ENCODE data around the gene SLC16A7.

SLC16A7 gene

GRCh38 chr12:59768031-59768430, 172.2 kb downstream of the SLC16A7 start:
- Histone ChIP-seq H3K9me3 (ENCODE audit: insufficient read depth, low read depth, low read length) (no peaks in the 10 kb centered on the region), H3K4me2 (ENCODE audit: low read length) (no peak overlapping the region), H2BK120ac (ENCODE audit: insufficient read depth, low read length, poor library complexity) (no peak overlapping the region), H3K14ac (ENCODE audit: low read length) (no peak overlapping the region), H3K4me3 (ENCODE audit: low read depth, low read length) (no peak overlapping the region), H3K36me3 (ENCODE audit: control insufficient read depth in 1 of 2, insufficient read depth in 2 of 2, low read length in 2 of 2) (no peaks in the 10 kb centered on the region), H3K4ac (ENCODE audit: low read depth, low read length) (no peak overlapping the region), H2BK12ac (ENCODE audit: low read length) (no peak overlapping the region), H4K91ac (ENCODE audit: low read depth, low read length) (no peak overlapping the region), H3K79me1 (ENCODE audit: low read length) (no peaks in the 10 kb centered on the region), H2BK5ac (ENCODE audit: low read depth, low read length, poor library complexity) (no peak overlapping the region), H3K18ac (ENCODE audit: low read length) (no peak overlapping the region), H4K12ac (ENCODE audit: low read depth, low read length) (no peak overlapping the region), H2AK5ac (ENCODE audit: low read length) (no peak overlapping the region), H3K23ac (ENCODE audit: low read length) (no peak overlapping the region), H3K79me2 (ENCODE audit: control insufficient read depth, insufficient read depth, low read length, poor library complexity) (no peaks in the 10 kb centered on the region), H3K4me1 (ENCODE audit: control insufficient read depth in 1 of 2, insufficient read depth in 2 of 2, low read length in 2 of 2) (no peaks in the 10 kb centered on the region), H3K27me3 (ENCODE audit: insufficient read depth, low read length) (no peaks in the 10 kb centered on the region), H2AFZ (ENCODE audit: insufficient read depth, low read length, poor library complexity) (no peak overlapping the region), H3K27ac (ENCODE audit: low read depth, low read length) (no peak overlapping the region), H3K9ac (ENCODE audit: low read length) (no peak overlapping the region), H4K8ac (ENCODE audit: low read depth, low read length) (no peak overlapping the region)
- DNase-seq: no peak
- no CpG with 5 or more reads among the region's 3 CpGs for WGBS (ENCODE audit: extremely low coverage, insufficient coverage, insufficient read length)

DNA sequence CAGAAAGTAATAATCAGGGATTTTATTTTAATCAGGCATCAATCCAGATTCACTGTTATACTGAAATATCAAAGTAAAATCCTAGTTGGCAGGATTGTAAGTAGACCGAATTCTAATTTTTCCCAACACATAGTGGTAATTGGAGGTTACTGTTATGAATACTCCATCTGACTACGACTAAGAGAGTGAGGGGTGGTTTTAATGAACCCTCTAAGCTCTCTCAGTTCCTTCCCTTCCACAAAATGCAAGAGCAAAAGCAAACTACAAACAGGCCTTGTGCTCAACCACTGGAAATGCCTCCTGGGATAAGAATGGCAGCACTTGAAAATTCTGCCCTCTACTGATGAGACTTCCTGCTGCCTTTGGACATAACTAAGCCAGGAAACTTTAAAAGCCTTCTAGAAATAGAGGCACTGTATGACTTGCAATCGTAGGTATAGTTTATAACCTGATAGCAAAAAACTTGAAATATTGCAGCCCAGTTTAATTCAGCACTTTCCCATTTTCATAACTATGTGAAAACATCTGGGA, 184.8 kb downstream of the SLC16A7 start:
- WGBS (ENCODE audit: extremely low coverage, insufficient coverage, insufficient read length): no CpG with 5 or more reads among the region's 3 CpGs

DNA sequence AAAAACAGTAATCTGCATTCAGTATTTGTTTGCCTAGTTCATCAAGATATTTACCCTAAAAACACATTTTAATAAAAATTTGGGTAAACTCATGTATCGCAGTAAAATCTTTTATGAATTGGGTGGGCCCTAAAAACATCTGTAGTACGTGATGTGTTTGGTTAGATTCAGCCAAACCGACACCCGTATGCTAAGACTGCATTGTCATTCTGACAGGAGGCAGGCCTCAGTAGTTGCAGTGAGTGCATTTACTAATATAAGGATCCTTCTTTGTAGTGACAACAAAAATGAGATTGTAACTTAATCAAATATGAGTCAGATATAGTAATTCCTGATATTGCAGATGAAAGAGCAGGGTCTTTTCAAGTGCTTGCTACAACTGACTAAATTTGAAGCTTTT, 191.8 kb downstream of the SLC16A7 start:
- no peak overlapping the region for H3K4me2 ChIP-seq (ENCODE audit: low read length)
- no peaks in the 10 kb centered on the region for H3K79me1 ChIP-seq (ENCODE audit: low read length)
- H4K91ac ChIP-seq (ENCODE audit: low read depth, low read length): no peak overlapping the region
- no peak overlapping the region for H3K27ac ChIP-seq (ENCODE audit: low read depth, low read length)
- no peaks in the 10 kb centered on the region for H3K27me3 ChIP-seq (ENCODE audit: insufficient read depth, low read length)
- no peak overlapping the region for H2AFZ ChIP-seq (ENCODE audit: insufficient read depth, low read length, poor library complexity)
- H3K9me3 ChIP-seq (ENCODE audit: insufficient read depth, low read depth, low read length): no peaks in the 10 kb centered on the region
- H2BK120ac ChIP-seq (ENCODE audit: insufficient read depth, low read length, poor library complexity): no peak overlapping the region
- WGBS (ENCODE audit: extremely low coverage, insufficient coverage, insufficient read length): no CpG with 5 or more reads among the region's 4 CpGs
- no peak overlapping the region for H3K9ac ChIP-seq (ENCODE audit: low read length)
- H3K4ac ChIP-seq (ENCODE audit: low read depth, low read length): no peak overlapping the region
- no peak overlapping the region for H4K8ac ChIP-seq (ENCODE audit: low read depth, low read length)
- no peak overlapping the region for H2BK12ac ChIP-seq (ENCODE audit: low read length)
- no peaks in the 10 kb centered on the region for H3K79me2 ChIP-seq (ENCODE audit: control insufficient read depth, insufficient read depth, low read length, poor library complexity)
- no peak for DNase-seq
- no peaks in the 10 kb centered on the region for H3K36me3 ChIP-seq (ENCODE audit: control insufficient read depth in 1 of 2, insufficient read depth in 2 of 2, low read length in 2 of 2)
- H2BK5ac ChIP-seq (ENCODE audit: low read depth, low read length, poor library complexity): no peak overlapping the region
- no peaks in the 10 kb centered on the region for H3K4me1 ChIP-seq (ENCODE audit: control insufficient read depth in 1 of 2, insufficient read depth in 2 of 2, low read length in 2 of 2)
- H3K18ac ChIP-seq (ENCODE audit: low read length): no peak overlapping the region
- no peak overlapping the region for H4K12ac ChIP-seq (ENCODE audit: low read depth, low read length)
- no peak overlapping the region for H3K23ac ChIP-seq (ENCODE audit: low read length)
- no peak overlapping the region for H3K14ac ChIP-seq (ENCODE audit: low read length)
- H3K4me3 ChIP-seq (ENCODE audit: low read depth, low read length): no peak overlapping the region
- H2AK5ac ChIP-seq (ENCODE audit: low read length): no peak overlapping the region

More for the DNA sequence above, 184.8 kb downstream of the SLC16A7 start:
- no peak overlapping the region for H4K91ac ChIP-seq (ENCODE audit: low read depth, low read length)
- no peaks in the 10 kb centered on the region for H3K4me1 ChIP-seq (ENCODE audit: control insufficient read depth in 1 of 2, insufficient read depth in 2 of 2, low read length in 2 of 2)
- no peak overlapping the region for H3K9ac ChIP-seq (ENCODE audit: low read length)
- no peak overlapping the region for H3K27ac ChIP-seq (ENCODE audit: low read depth, low read length)
- no peak overlapping the region for H3K4me3 ChIP-seq (ENCODE audit: low read depth, low read length)
- H3K14ac ChIP-seq (ENCODE audit: low read length): no peak overlapping the region
- no peak overlapping the region for H3K23ac ChIP-seq (ENCODE audit: low read length)
- DNase-seq: peak in 1 of 2 donors; percentile 19
- no peak overlapping the region for H4K12ac ChIP-seq (ENCODE audit: low read depth, low read length)
- no peak overlapping the region for H2BK12ac ChIP-seq (ENCODE audit: low read length)
- H3K36me3 ChIP-seq (ENCODE audit: control insufficient read depth in 1 of 2, insufficient read depth in 2 of 2, low read length in 2 of 2): no peaks in the 10 kb centered on the region
- H3K27me3 ChIP-seq (ENCODE audit: insufficient read depth, low read length): no peaks in the 10 kb centered on the region
- H3K9me3 ChIP-seq (ENCODE audit: insufficient read depth, low read depth, low read length): no peaks in the 10 kb centered on the region
- H2AFZ ChIP-seq (ENCODE audit: insufficient read depth, low read length, poor library complexity): no peak overlapping the region
- H4K8ac ChIP-seq (ENCODE audit: low read depth, low read length): no peak overlapping the region
- H3K4me2 ChIP-seq (ENCODE audit: low read length): no peak overlapping the region
- H3K18ac ChIP-seq (ENCODE audit: low read length): no peak overlapping the region
- H2AK5ac ChIP-seq (ENCODE audit: low read length): no peak overlapping the region
- no peak overlapping the region for H2BK5ac ChIP-seq (ENCODE audit: low read depth, low read length, poor library complexity)
- H3K79me2 ChIP-seq (ENCODE audit: control insufficient read depth, insufficient read depth, low read length, poor library complexity): no peaks in the 10 kb centered on the region
- no peak overlapping the region for H3K4ac ChIP-seq (ENCODE audit: low read depth, low read length)
- H2BK120ac ChIP-seq (ENCODE audit: insufficient read depth, low read length, poor library complexity): no peak overlapping the region
- H3K79me1 ChIP-seq (ENCODE audit: low read length): no peaks in the 10 kb centered on the region

- Histone ChIP-seq H3K9me3 (ENCODE audit: insufficient read depth, low read depth, low read length) (no peaks in the 10 kb centered on the region), H3K23ac (ENCODE audit: low read length) (no peak overlapping the region), H3K4ac (ENCODE audit: low read depth, low read length) (no peak overlapping the region), H2AFZ (ENCODE audit: insufficient read depth, low read length, poor library complexity) (no peak overlapping the region), H2BK12ac (ENCODE audit: low read length) (no peak overlapping the region), H3K27ac (ENCODE audit: low read depth, low read length) (no peak overlapping the region), H4K12ac (ENCODE audit: low read depth, low read length) (no peak overlapping the region), H3K36me3 (ENCODE audit: control insufficient read depth in 1 of 2, insufficient read depth in 2 of 2, low read length in 2 of 2) (no peaks in the 10 kb centered on the region), H3K4me2 (ENCODE audit: low read length) (no peak overlapping the region), H3K14ac (ENCODE audit: low read length) (no peak overlapping the region), H3K27me3 (ENCODE audit: insufficient read depth, low read length) (no peaks in the 10 kb centered on the region), H3K9ac (ENCODE audit: low read length) (no peak overlapping the region), H4K8ac (ENCODE audit: low read depth, low read length) (no peak overlapping the region), H4K91ac (ENCODE audit: low read depth, low read length) (no peak overlapping the region), H3K79me2 (ENCODE audit: control insufficient read depth, insufficient read depth, low read length, poor library complexity) (no peaks in the 10 kb centered on the region), H3K4me3 (ENCODE audit: low read depth, low read length) (no peak overlapping the region), H2BK120ac (ENCODE audit: insufficient read depth, low read length, poor library complexity) (no peak overlapping the region), H2AK5ac (ENCODE audit: low read length) (no peak overlapping the region), H3K4me1 (ENCODE audit: control insufficient read depth in 1 of 2, insufficient read depth in 2 of 2, low read length in 2 of 2) (peaks cover 3% of the 10 kb centered on the region in 2 experiments), H3K79me1 (ENCODE audit: low read length) (no peaks in the 10 kb centered on the region), H3K18ac (ENCODE audit: low read length) (no peak overlapping the region), H2BK5ac (ENCODE audit: low read depth, low read length, poor library complexity) (no peak overlapping the region)
- no CpG with 5 or more reads among the region's 1 CpG for WGBS (ENCODE audit: extremely low coverage, insufficient coverage, insufficient read length)
- no peak for DNase-seq
These were observed 196.8 kb downstream of the SLC16A7 start for GRCh38 chr12:59792647-59793046.
